Muscle of leg (tissue), 11 donors: Measurements from ENCODE around the gene FAM78A. TPM values are rescaled to one million over a fixed set of nuclear protein-coding genes. Genes with fewer than 3 reads are reported as not detected.
A peak's percentile ranks its signal among the peaks of the same experiment; 100 is the strongest.
"Not testable (repeated sequence)": the region's sequence is repeated elsewhere in the genome, so short reads cannot be mapped to it uniquely, and the experiment has no call there.

Experiments used
- DNase-seq: peaks from one replicate; pipeline ENCODE4 v3.0.0; 2013
- H3K27ac ChIP-seq: one replicate; pipeline ENCODE4 v1.5.1; 2013; ENCODE audit warnings: mild to moderate bottlenecking, low read length, control low read depth
- H3K27me3 ChIP-seq: one replicate; pipeline ENCODE4 v1.6.1; 2013; ENCODE audit warnings: low read length; ENCODE audit not compliant: control insufficient read depth, insufficient read depth
- H3K36me3 ChIP-seq: one replicate; pipeline ENCODE4 v1.6.1; 2013; ENCODE audit warnings: low read length; ENCODE audit not compliant: control insufficient read depth, insufficient read depth
- H3K4me1 ChIP-seq: one replicate; pipeline ENCODE4 v1.6.1; 2013; ENCODE audit warnings: low read length; ENCODE audit not compliant: control insufficient read depth, insufficient read depth
- H3K4me3 ChIP-seq: one replicate; pipeline ENCODE4 v1.5.1; 2013; ENCODE audit warnings: low read length, control low read depth
- H3K9me3 ChIP-seq: replicated peaks from 2 replicates; pipeline ENCODE4 v1.6.1; 2013; ENCODE audit warnings: low read depth, low read length; ENCODE audit not compliant: control insufficient read depth
- WGBS: methylation state at CpG from one replicate; pipeline ENCODE4 v1.1.5; 2013; ENCODE audit warnings: missing lambda C conversion rate; ENCODE audit not compliant: insufficient coverage; 5-methylcytosine and 5-hydroxymethylcytosine counted together
- polyA plus RNA-seq, 8 donors: library from polyadenylated mRNA; unstranded; fragments of 120-200 nt; gene quantifications; one replicate each; pipeline versions ENCODE4 v1.2.1 to v1.2.3, GENCODE V29; 2013; ENCODE audit warnings: inconsistent platforms in 1 of 8, low replicate concordance in 1 of 8; ENCODE audit not compliant: insufficient read length in 8 of 8, insufficient read depth in 1 of 8
- total RNA-seq: library from RNA; stranded (reverse); fragments of 120-200 nt; gene quantifications from one replicate; pipeline ENCODE4 v1.2.4, GENCODE V29; 2013

FAM78A gene
- total and polyA plus RNA-seq, 9 donors, result 23.0 to 45.2 (median 33.1) TPM

- H3K9me3 ChIP-seq, result no peaks in the 10 kb centered on the region
- H3K27ac ChIP-seq, result peak overlapping the region; percentile 20
- WGBS, result 43% methylated on average over 2 of the region's 9 CpGs
- peaks cover 25% of the 10 kb centered on the region for H3K4me1 ChIP-seq
- H3K4me3 ChIP-seq, result no peak overlapping the region
- H3K27me3 ChIP-seq, result no peaks in the 10 kb centered on the region
- peak; percentile 72 for DNase-seq
- H3K36me3 ChIP-seq, result peaks cover 50% of the 10 kb centered on the region
These were observed 49.0 kb downstream of the FAM78A start for GRCh38 chr9:131227112-131227958.

DNA sequence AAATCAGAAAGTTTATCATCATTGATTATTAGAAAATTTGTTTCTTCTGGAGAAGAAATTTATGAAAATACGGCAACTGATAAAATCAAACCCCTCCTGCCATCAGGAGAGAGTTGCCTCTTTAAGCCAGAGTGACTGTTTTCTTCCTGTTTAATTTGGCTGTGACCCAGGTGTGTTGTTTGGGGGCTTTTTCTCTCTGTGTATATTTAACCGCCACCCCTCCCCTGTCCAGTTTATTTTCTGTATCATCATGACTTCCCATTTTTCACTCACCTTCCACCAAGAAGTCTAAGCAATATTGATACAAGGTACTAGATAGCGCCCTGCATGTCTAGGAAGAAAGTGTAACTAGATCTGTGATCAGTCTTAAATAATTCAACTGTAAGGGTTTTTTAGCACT is 50.1 kb downstream of the FAM78A start:
- H3K4me1 ChIP-seq, result peaks cover 25% of the 10 kb centered on the region
- H3K4me3 ChIP-seq, result no peak overlapping the region
- H3K27me3 ChIP-seq, result no peaks in the 10 kb centered on the region
- H3K36me3 ChIP-seq, result peaks cover 43% of the 10 kb centered on the region
- H3K9me3 ChIP-seq, result no peaks in the 10 kb centered on the region
- no CpG with 5 or more reads among the region's 3 CpGs for WGBS
- no peak overlapping the region for H3K27ac ChIP-seq
- DNase-seq, result no peak

DNA sequence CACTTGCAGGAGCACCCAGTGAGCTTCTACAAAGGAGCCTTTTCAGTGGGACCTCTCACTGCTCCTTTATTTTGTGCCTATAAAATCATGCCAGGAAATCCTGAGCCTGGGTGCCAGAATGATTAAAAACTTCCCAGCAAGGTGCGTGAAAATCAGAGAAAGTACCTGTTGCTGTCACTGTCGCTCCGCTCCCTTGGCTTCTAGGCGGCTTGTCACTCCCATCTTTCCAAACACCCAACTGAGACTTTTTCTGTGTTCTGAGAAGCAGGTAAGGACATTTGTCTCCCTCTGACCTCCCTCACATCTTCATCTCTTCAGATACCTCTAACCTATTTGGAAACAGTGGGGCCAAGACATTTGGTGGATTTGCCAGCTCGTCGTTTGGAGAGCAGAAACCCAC is 53.9 kb downstream of the FAM78A start:
- WGBS, result 100% methylated on average over 3 of the region's 6 CpGs
- H3K27me3 ChIP-seq, result no peaks in the 10 kb centered on the region
- DNase-seq, result no peak
- H3K36me3 ChIP-seq, result peaks cover 36% of the 10 kb centered on the region
- H3K27ac ChIP-seq, result no peak overlapping the region
- no peak overlapping the region for H3K4me3 ChIP-seq
- no peaks in the 10 kb centered on the region for H3K9me3 ChIP-seq
- peaks cover 7% of the 10 kb centered on the region for H3K4me1 ChIP-seq

DNA sequence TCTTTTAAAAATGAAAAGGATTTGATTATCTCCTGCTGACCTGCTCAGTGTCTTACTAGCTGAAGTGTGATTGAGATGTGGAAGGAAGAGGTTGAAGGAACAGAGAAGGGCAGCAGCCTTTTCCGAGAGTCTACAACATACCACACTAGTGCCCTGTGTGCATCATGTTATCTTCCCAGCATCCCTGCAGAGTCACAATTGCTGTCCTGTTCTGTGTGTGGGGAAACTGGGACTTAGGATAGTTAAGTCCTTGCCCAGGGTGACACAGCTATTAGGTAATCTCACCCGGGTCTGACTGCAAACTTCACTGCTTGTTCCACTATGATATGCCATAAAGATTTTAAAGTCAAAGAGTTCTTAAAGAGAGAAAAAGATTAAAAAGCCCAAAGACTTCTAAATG is 55.8 kb downstream of the FAM78A start:
- no CpG with 5 or more reads among the region's 2 CpGs for WGBS
- Histone ChIP-seq H3K4me1 (no peaks in the 10 kb centered on the region), H3K27ac (no peak overlapping the region), H3K27me3 (no peaks in the 10 kb centered on the region), H3K4me3 (no peak overlapping the region), H3K36me3 (peaks cover 40% of the 10 kb centered on the region), H3K9me3 (no peaks in the 10 kb centered on the region)
- no peak for DNase-seq

DNA sequence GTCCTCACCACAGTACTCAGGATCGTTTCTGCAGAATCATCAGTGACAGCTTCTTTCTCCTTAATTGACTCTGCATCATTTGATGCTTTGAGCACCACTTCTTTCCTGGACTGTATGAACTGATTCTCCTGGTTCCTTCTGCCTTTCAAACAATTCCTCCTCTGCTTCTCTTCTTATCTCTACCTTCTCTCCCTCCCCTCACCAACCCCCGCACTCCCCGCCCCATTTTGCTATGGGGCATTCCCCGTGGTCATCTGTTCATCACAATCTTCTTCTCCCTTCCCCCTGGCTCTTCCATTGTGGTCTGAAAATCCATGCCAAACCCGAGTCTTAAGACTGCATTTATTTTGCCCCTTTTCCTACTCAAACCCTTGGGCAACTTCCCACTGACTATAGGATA is 57.9 kb downstream of the FAM78A start:
- DNase-seq, result no peak
- Histone ChIP-seq H3K9me3 (no peaks in the 10 kb centered on the region), H3K36me3 (peaks cover 41% of the 10 kb centered on the region), H3K4me3 (no peak overlapping the region), H3K27ac (no peak overlapping the region), H3K4me1 (peaks cover 3% of the 10 kb centered on the region), H3K27me3 (no peaks in the 10 kb centered on the region)
- 87% methylated on average over 4 of the region's 5 CpGs for WGBS

- H3K4me3 ChIP-seq, result no peak overlapping the region
- H3K27me3 ChIP-seq, result no peaks in the 10 kb centered on the region
- peaks cover 3% of the 10 kb centered on the region for H3K4me1 ChIP-seq
- H3K36me3 ChIP-seq, result peaks cover 38% of the 10 kb centered on the region
- H3K9me3 ChIP-seq, result no peaks in the 10 kb centered on the region
- DNase-seq, result peak; percentile 64
- no peak overlapping the region for H3K27ac ChIP-seq
- WGBS, result 43% methylated on average over 2 of the region's 6 CpGs
These were observed 58.8 kb downstream of the FAM78A start for GRCh38 chr9:131217331-131218031.

- H3K4me1 ChIP-seq, result peaks cover 3% of the 10 kb centered on the region
- H3K9me3 ChIP-seq, result peaks cover 3% of the 10 kb centered on the region
- WGBS, result no CpG with 5 or more reads among the region's 4 CpGs
- DNase-seq, result no peak
- H3K27ac ChIP-seq, result no peak overlapping the region
- no peaks in the 10 kb centered on the region for H3K27me3 ChIP-seq
- H3K4me3 ChIP-seq, result no peak overlapping the region
- peaks cover 40% of the 10 kb centered on the region for H3K36me3 ChIP-seq
These were observed 59.5 kb downstream of the FAM78A start for GRCh38 chr9:131216806-131217205.

GRCh38 chr9:131214876-131215275 is 61.4 kb downstream of the FAM78A start:
- WGBS, result no CpG with 5 or more reads among the region's 4 CpGs

GRCh38 chr9:131214286-131214856 is 61.9 kb downstream of the FAM78A start:
- H3K27me3 ChIP-seq, result no peaks in the 10 kb centered on the region
- H3K4me3 ChIP-seq, result no peak overlapping the region
- DNase-seq, result peak; percentile 81
- H3K9me3 ChIP-seq, result peaks cover 3% of the 10 kb centered on the region
- peaks cover 31% of the 10 kb centered on the region for H3K36me3 ChIP-seq
- H3K4me1 ChIP-seq, result peaks cover 3% of the 10 kb centered on the region
- WGBS, result 38% methylated on average over 3 of the region's 7 CpGs
- H3K27ac ChIP-seq, result no peak overlapping the region

More at GRCh38 chr9:131214876-131215275, 61.4 kb downstream of the FAM78A start:
- peaks cover 3% of the 10 kb centered on the region for H3K4me1 ChIP-seq
- DNase-seq, result no peak
- H3K27me3 ChIP-seq, result no peaks in the 10 kb centered on the region
- no peak overlapping the region for H3K4me3 ChIP-seq
- H3K27ac ChIP-seq, result no peak overlapping the region
- H3K36me3 ChIP-seq, result peaks cover 31% of the 10 kb centered on the region
- H3K9me3 ChIP-seq, result peaks cover 3% of the 10 kb centered on the region

DNA sequence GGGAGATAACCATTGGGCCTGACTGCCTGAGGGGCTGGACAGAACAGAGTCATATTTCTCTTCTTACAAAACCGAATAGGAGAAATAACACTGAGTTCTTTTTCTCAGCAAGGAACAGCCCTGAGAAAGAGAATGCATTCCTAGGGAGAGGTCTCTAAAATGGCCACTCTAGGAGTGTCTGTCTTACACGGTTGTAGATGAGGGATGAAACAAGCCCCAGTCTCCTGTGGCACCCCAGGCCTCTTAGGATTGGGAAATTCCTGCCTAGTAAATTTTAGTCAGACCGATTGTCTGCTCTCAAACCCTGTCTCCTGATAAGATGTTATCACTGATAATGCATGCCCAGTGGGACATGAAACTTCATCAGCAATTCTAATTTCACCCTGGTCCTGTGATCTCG is 64.4 kb downstream of the FAM78A start:
- peaks cover 26% of the 10 kb centered on the region for H3K36me3 ChIP-seq

More for the DNA sequence above, 64.4 kb downstream of the FAM78A start:
- not testable (repeated sequence) for H3K27ac ChIP-seq, H3K4me1 ChIP-seq, H3K27me3 ChIP-seq, DNase-seq, H3K9me3 ChIP-seq, H3K4me3 ChIP-seq
- WGBS, result 100% methylated on average over 2 of the region's 4 CpGs
